ENCODE measurements around the gene FAM20C.
"Not testable (repeated sequence)": the region's sequence is repeated elsewhere in the genome, so short reads cannot be mapped to it uniquely, and the experiment has no call there.

Gene FAM20C

DNA sequence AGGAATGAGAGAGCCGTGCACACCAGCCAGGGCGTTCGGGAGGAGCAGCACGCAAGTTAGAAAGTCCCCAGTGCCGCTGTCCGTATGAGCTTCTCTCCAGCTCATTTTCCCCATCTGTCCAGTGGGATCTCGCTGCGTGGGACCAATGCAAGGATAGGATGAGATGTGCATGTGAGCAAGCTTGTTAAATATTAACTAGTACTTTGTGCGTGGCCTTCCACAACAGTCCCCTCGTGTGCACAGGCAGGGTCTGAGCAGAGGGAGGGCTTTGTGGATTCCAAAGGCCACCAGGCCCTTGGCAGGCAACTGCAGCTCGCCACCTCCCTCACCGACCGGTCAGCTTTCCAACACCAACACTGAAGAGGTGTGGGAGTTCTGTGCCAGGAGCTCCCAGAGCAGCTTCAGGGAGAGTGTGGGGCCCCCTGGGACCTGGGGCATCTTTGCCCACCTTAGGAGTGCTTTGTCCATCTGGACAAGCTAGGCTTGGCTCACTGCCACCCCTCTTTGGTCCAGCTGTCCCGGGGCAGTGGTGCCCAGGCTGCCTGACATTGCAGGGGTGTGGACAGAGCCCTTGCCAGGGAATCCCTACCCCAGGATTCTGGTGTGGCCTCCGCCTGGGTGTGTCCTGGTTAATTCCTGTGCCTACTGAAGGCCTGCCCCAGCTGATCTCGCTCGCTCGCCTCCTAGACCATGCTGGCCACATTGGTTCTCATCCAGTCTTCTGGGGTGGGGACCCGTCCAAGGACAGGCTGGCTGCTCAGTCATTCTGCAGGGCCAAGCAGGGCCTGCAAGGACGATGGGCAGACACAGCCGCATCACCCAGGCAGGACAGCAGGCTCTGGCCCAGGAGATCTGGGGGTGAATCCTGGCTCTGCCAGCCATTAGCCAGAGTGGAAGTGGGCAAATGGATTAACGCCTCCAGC lies 5.3 kb downstream of the FAM20C start:
- Mint-ChIP-seq H3K36me3 (ENCODE audit: low read depth) (no peaks in the 10 kb centered on the region), H3K27me3 (ENCODE audit: low read depth) (peaks cover 21% of the 10 kb centered on the region), H3K9me3 (no peaks in the 10 kb centered on the region), H3K27ac (no peak overlapping the region), H3K4me1 (ENCODE audit: low read depth) (no peaks in the 10 kb centered on the region), H3K4me3 (no peak overlapping the region)
- DNase-seq (ENCODE audit: low spot score), result no peak

DNA sequence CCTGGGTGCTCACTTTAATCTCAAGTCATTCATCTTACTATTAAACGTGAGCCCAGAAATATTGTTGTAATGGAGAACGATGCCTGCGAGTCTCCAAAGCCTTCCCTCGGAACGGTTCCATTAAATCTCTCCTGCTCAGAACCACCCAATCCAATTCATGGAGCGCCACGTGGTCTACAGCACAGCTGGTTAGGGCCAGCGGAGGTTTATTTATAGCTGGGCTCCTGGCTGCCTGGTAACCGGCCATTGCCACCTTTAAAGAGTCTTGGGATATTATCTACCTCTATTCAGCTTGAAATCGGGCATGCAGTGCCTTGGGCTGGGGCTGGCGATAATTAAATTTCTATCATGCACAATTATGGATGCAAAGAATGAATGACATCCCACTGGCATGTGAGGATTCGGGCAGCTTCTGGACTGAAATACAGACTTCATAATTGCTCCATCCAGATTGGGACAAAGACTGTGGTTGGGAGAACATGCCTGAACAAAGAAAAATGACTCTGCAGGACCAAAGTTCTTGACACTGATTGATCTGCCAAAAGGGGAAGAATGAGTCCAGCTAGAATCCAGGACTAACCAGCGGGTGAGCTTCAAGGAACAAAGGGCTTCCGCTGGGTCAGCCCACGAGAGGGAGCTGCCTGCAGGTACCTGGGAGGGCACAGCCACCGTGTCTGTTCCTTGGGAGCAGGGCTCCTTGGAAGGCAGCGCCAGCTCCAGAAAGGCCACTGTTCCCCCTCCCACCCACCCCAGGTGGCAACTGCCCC lies 7.3 kb downstream of the FAM20C start:
- no peak for DNase-seq (ENCODE audit: low spot score)
- Mint-ChIP-seq H3K9me3 (no peaks in the 10 kb centered on the region), H3K36me3 (ENCODE audit: low read depth) (no peaks in the 10 kb centered on the region), H3K27ac (no peak overlapping the region), H3K27me3 (ENCODE audit: low read depth) (peaks cover 14% of the 10 kb centered on the region), H3K4me3 (no peak overlapping the region), H3K4me1 (ENCODE audit: low read depth) (no peaks in the 10 kb centered on the region)

DNA sequence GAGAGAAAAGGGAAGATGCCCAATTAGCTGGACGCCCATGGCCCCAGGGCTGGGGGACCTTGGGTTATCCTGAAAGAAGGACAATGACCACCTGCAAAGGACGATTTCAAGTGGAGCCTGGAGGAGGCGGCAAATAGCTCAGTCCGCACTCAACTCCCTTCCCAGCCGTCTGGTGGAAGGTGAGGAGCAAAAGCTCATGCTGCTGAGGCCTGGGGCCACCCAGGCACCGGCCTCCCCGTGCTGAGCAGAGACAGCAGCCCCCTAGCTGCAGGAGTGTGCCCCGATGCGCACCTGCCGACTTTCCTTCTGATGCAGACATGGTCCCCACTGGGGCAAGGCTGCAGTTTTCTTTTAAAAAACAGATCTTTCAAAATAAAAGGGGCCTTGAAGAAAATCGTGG lies 7.9 kb downstream of the FAM20C start:
- peaks cover 8% of the 10 kb centered on the region for H3K27me3 Mint-ChIP-seq (ENCODE audit: low read depth)
- no peak for DNase-seq (ENCODE audit: low spot score)
- H3K27ac Mint-ChIP-seq, result no peak overlapping the region
- H3K4me1 Mint-ChIP-seq (ENCODE audit: low read depth), result no peaks in the 10 kb centered on the region
- H3K36me3 Mint-ChIP-seq (ENCODE audit: low read depth), result no peaks in the 10 kb centered on the region
- no peaks in the 10 kb centered on the region for H3K9me3 Mint-ChIP-seq
- no peak overlapping the region for H3K4me3 Mint-ChIP-seq

DNA sequence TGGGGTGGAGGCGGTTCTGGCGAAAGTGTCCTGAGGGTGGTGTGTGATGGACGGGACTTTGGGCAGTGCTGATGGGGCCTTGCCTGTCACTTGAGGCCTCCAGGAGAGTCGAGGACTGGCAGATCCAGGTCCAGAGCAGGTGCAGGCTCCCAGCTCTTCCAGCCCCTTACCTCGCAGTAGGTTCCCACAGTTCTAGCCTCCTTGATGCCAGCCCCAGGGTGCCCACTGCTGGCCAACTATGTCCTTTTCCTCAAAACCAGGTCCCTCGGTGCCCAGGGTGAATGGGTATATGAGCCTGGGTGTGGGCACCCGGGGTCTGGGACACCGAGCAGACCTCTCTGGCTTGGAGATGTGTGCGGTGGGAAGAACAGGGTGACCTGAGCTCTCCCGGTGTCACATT lies 8.3 kb downstream of the FAM20C start:
- no peak overlapping the region for H3K4me3 Mint-ChIP-seq
- DNase-seq (ENCODE audit: low spot score), result no peak
- H3K27ac Mint-ChIP-seq, result no peak overlapping the region
- H3K4me1 Mint-ChIP-seq (ENCODE audit: low read depth), result no peaks in the 10 kb centered on the region
- H3K36me3 Mint-ChIP-seq (ENCODE audit: low read depth), result no peaks in the 10 kb centered on the region
- peaks cover 4% of the 10 kb centered on the region for H3K27me3 Mint-ChIP-seq (ENCODE audit: low read depth)
- no peaks in the 10 kb centered on the region for H3K9me3 Mint-ChIP-seq

DNA sequence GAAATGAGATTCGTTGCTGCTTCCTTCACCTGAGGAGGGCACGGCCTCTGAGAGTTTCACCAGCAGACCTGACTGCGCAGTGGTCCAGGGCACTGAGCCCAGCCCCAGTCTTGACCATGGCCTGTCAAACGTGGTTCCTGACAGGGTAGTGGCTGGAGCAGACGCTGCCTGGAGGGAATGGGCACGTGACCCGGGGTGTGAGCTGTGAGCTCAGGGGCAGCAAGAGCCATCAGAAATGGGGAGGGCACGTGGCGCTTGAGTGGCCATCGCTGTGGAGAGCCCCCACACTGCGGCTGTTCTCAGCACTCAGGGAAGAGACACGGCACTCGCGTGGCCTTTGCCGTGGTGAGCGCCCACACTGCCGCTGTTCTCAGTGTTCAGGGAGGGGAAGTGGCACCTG lies 12.0 kb downstream of the FAM20C start:
- H3K27ac Mint-ChIP-seq, result no peak overlapping the region
- no peak for DNase-seq (ENCODE audit: low spot score)
- H3K4me3 Mint-ChIP-seq, result no peak overlapping the region
- no peaks in the 10 kb centered on the region for H3K36me3 Mint-ChIP-seq (ENCODE audit: low read depth)
- no peaks in the 10 kb centered on the region for H3K9me3 Mint-ChIP-seq
- no peaks in the 10 kb centered on the region for H3K27me3 Mint-ChIP-seq (ENCODE audit: low read depth)
- no peaks in the 10 kb centered on the region for H3K4me1 Mint-ChIP-seq (ENCODE audit: low read depth)

DNA sequence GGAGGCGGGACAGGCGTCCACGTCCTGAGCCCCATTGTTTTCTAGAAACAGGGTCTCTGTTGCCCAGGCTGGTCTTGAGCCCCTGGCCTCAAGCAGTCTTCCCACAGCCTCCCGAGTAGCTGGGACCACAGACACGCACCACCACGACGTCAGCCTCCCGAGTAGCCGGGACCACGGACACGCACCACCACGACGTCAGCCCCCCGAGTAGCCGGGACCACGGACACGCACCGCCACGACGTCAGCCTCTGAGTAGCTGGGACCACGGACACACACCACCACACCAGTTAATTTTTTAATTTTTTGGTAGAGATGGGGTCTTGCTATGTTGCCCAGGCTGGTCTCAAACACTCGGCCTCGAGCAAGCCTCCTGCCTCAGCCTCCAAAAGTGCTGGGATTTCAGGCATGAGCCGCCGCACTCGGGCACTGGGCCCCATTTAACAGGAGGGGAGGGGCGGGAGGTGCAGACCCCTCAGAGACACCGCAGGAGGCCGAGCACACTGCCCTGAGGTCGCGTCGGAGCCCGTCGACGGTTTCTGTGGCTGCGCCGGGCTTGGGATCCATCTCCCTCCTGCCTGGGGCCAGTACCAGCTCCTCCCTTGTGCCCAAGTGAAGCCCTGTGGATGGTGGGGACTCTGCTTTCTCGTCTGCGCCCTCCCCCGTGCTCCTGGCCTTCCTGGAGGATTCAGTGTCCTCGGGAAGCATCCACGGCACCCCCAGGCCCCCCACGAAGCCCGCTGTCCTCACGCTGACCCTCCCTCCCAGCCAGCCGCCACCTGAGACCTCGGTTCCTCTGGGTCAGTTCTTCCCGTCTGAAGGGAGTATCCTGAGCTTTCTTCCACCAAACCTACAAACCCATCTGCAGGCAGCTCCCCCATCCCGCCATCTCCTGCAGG lies 13.0 kb downstream of the FAM20C start:
- DNase-seq (ENCODE audit: low spot score), result no peak
- H3K27me3 Mint-ChIP-seq (ENCODE audit: low read depth), result no peaks in the 10 kb centered on the region
- no peaks in the 10 kb centered on the region for H3K4me1 Mint-ChIP-seq (ENCODE audit: low read depth)
- H3K36me3 Mint-ChIP-seq (ENCODE audit: low read depth), result no peaks in the 10 kb centered on the region
- no peak overlapping the region for H3K4me3 Mint-ChIP-seq
- no peak overlapping the region for H3K27ac Mint-ChIP-seq
- no peaks in the 10 kb centered on the region for H3K9me3 Mint-ChIP-seq

DNA sequence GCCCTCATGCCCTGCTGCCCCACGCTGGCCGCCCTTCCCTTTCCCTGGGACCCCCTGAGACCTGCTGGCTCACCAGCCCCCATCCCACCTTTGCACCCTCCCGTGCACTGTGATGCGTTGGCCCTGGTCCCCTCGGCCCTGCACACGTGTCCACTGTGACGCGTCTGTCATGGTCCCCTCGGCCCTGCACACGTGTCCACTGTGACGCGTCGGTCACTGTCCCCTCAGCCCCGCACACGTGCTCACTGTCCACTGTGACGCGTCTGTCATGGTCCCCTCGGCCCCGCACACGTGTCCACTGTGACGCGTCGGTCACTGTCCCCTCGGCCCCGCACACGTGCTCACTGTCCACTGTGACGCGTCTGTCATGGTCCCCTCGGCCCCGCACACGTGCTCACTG lies 14.0 kb downstream of the FAM20C start:
- not testable (repeated sequence) for H3K4me3 Mint-ChIP-seq; DNase-seq (ENCODE audit: low spot score); H3K27me3 Mint-ChIP-seq (ENCODE audit: low read depth); H3K4me1 Mint-ChIP-seq (ENCODE audit: low read depth); H3K9me3 Mint-ChIP-seq; H3K36me3 Mint-ChIP-seq (ENCODE audit: low read depth); H3K27ac Mint-ChIP-seq

DNA sequence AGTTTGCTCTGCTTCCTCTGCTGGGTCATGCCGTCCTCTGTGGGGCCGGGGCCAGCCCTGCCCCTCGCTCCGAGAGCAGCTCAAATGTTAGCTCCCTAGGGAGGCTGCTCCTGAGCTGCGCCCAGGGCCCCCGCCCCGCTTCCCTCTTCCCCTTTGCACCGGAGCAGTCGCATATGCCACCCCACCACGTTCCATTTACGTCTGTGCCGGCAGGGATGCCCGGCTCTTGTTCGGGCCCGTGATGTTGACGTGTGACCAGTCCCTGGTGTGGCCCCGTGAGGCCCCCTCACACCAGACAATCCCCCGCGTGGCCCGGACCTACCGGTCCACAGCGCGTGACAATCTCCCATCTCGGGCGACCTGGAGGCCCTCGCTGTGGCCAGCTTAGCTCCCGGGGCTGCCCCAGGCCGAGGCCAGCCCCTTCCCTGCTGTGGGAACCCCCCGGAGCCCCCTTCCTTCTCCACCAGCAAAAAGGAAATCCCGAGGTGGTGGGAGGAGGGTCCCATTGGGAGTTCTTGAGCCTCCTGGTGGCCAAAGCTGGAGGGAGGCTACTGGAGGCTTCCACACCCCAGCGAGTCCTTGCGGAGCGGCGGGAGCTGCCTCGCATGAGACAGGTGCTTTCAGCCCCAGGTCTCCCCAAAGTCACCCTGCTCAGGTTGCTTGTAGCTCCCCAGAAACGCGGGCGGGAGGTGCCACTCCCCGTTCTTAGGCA lies 15.2 kb downstream of the FAM20C start:
- H3K4me1 Mint-ChIP-seq (ENCODE audit: low read depth), result no peaks in the 10 kb centered on the region
- no peak overlapping the region for H3K27ac Mint-ChIP-seq
- no peak overlapping the region for H3K4me3 Mint-ChIP-seq
- no peaks in the 10 kb centered on the region for H3K9me3 Mint-ChIP-seq
- no peaks in the 10 kb centered on the region for H3K36me3 Mint-ChIP-seq (ENCODE audit: low read depth)
- no peaks in the 10 kb centered on the region for H3K27me3 Mint-ChIP-seq (ENCODE audit: low read depth)
- no peak for DNase-seq (ENCODE audit: low spot score)

DNA sequence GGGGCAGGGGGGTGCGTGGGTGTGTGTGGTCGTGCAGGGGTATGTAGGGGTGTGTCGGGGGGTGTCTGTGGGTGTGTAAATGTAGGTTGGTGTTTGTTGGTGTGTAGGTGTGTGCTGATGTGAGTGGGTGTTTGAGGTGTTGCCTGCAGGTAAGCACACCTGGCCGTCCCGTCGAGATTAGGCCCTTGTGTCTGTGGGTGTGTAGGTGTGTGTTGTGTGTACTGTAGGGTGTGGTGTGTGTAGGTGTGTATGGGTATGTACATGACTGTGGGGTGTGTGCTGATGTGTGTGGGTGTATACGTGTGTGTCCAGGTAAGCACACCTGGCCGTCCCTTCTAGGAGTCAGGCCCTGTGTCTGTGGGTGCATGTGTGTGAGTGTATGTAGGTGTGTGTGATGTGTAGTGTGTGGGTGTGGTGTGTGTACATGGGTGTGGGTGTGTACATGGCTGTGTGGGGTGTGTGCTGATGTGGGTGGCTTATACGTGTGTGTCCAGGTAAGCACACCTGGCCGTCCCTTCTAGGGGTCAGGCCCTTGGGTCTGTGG lies 15.8 kb downstream of the FAM20C start:
- Mint-ChIP-seq H3K27me3 (ENCODE audit: low read depth) (no peaks in the 10 kb centered on the region), H3K4me3 (no peak overlapping the region), H3K4me1 (ENCODE audit: low read depth) (no peaks in the 10 kb centered on the region), H3K9me3 (no peaks in the 10 kb centered on the region), H3K36me3 (ENCODE audit: low read depth) (no peaks in the 10 kb centered on the region), H3K27ac (no peak overlapping the region)
- no peak for DNase-seq (ENCODE audit: low spot score)

DNA sequence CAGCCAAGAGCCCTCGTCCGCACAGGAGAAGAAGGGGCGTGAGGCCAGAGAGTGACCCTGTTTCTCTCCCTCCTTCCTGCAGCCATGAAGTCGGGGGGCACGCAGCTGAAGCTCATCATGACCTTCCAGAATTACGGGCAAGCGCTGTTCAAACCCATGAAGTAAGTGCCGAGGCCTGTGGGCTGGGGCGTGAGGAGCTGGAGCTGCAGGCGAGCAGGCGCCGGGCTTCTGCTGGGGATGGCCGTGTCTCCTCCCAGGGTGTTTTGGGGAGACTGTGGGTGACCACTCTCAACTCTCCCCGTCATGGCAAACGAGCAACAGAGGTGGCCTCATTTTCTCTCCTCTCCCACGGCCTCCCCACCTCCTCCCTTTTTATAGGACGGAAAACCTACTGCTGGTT lies 16.4 kb downstream of the FAM20C start:
- DNase-seq (ENCODE audit: low spot score), result no peak
- no peaks in the 10 kb centered on the region for H3K4me1 Mint-ChIP-seq (ENCODE audit: low read depth)
- no peak overlapping the region for H3K4me3 Mint-ChIP-seq
- H3K27ac Mint-ChIP-seq, result no peak overlapping the region
- no peaks in the 10 kb centered on the region for H3K27me3 Mint-ChIP-seq (ENCODE audit: low read depth)
- H3K9me3 Mint-ChIP-seq, result no peaks in the 10 kb centered on the region
- no peaks in the 10 kb centered on the region for H3K36me3 Mint-ChIP-seq (ENCODE audit: low read depth)

DNA sequence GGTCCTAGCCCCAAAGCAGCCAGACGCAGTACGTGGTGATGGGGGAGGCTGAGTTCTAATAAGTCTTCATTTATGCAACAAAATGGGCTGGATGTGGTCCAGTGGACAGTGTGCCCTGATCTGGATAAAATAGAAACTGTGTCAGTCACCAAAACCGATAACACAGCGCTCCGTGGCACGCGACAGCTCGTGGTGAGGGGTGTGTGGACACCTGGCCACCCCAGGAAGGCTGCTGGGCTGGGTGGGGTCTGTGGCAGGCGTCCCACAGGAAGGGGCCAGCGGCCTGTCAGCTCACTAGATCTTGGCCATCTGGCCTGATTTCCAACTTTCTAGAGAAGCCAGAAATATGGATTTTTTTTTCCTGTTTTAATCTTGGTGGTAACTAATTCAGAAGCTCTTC lies 17.0 kb downstream of the FAM20C start:
- Mint-ChIP-seq H3K36me3 (ENCODE audit: low read depth) (no peaks in the 10 kb centered on the region), H3K4me3 (no peak overlapping the region), H3K27me3 (ENCODE audit: low read depth) (no peaks in the 10 kb centered on the region), H3K9me3 (no peaks in the 10 kb centered on the region), H3K27ac (no peak overlapping the region), H3K4me1 (ENCODE audit: low read depth) (no peaks in the 10 kb centered on the region)
- DNase-seq (ENCODE audit: low spot score), result no peak

DNA sequence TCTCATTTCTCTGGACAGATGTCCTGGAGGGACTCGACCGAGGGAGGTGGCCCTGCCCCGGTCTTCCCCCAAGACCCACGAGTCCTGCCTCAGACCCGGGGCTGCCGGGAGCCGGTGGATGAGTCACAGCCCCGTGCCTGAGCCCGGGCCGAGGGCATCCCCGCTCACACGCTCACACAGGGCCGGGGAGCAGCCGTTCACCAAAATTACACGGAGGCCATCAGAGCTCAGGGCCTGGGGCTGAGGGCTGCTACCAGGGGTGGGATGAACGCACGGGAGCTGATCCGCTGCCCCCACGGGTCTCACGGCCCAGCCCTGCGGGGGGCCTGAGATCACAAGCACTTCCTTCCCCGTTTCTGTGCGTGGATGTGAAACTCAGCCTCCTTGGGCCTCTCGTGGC lies 17.5 kb downstream of the FAM20C start:
- no peak for DNase-seq (ENCODE audit: low spot score)
- no peaks in the 10 kb centered on the region for H3K4me1 Mint-ChIP-seq (ENCODE audit: low read depth)
- no peak overlapping the region for H3K27ac Mint-ChIP-seq
- H3K36me3 Mint-ChIP-seq (ENCODE audit: low read depth), result no peaks in the 10 kb centered on the region
- H3K27me3 Mint-ChIP-seq (ENCODE audit: low read depth), result no peaks in the 10 kb centered on the region
- H3K9me3 Mint-ChIP-seq, result no peaks in the 10 kb centered on the region
- no peak overlapping the region for H3K4me3 Mint-ChIP-seq

DNA sequence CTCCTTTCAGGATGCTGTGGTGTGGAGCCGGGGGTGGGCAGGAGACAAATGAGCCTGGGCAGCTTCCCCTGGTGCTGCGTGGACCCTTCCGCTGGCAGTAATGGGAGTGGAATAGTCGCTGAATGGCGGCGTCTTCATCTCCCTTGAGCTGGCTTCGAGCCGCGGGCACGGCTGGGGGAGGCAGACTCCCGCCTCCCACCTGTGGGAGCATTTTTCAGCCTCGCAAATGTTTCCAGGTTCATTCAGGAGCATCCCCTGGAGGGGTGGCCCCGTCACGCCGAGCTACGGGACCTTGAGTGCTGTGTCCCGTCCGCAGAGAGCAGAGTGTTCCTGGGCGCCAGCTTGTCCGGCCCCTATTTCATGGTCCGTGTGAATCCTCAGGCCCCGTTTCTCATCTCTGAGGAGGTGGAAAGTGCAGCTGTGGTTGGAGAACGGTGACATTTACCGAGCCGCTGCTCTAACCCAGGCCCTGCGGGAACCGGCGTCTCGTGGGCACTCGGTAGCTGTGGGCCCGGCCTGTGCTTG lies 18.1 kb downstream of the FAM20C start:
- no peak for DNase-seq (ENCODE audit: low spot score)
- H3K36me3 Mint-ChIP-seq (ENCODE audit: low read depth), result no peaks in the 10 kb centered on the region
- no peaks in the 10 kb centered on the region for H3K9me3 Mint-ChIP-seq
- no peaks in the 10 kb centered on the region for H3K4me1 Mint-ChIP-seq (ENCODE audit: low read depth)
- no peak overlapping the region for H3K27ac Mint-ChIP-seq
- H3K4me3 Mint-ChIP-seq, result no peak overlapping the region
- no peaks in the 10 kb centered on the region for H3K27me3 Mint-ChIP-seq (ENCODE audit: low read depth)
